AG08395 (cell line): ENCODE data around the gene OR2T34.
"Not testable (repeated sequence)": the region's sequence is repeated elsewhere in the genome, so short reads cannot be mapped to it uniquely, and the experiment has no call there.

Experiments used
- DNase-seq: peaks from one replicate; pipeline ENCODE4 v3.0.0; 2012; ENCODE audit warnings: mixed read lengths, low spot score

The OR2T34 gene, protein sequence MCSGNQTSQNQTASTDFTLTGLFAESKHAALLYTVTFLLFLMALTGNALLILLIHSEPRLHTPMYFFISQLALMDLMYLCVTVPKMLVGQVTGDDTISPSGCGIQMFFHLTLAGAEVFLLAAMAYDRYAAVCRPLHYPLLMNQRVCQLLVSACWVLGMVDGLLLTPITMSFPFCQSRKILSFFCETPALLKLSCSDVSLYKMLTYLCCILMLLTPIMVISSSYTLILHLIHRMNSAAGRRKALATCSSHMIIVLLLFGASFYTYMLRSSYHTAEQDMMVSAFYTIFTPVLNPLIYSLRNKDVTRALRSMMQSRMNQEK

DNA sequence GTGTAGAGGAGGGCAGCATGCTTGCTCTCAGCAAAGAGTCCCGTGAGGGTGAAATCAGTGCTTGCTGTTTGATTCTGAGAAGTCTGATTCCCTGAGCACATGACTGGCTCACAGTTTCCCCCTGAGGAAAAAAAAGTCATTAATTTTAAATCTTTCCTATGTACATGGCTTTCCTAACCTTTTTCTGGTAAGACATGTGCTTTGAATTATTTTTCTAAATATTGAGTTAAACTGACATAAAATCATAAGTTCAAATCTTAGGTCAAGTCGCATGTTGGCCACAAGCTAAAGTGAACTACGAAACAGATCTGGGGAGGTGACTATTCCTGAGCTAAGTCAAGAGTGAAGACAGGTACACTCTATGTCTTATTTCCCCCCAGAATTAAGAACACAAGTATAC is at the start of gene OR2T34:
TSS of gene OR2T34 (minus strand) at position 101 of the 400 bp plus-strand sequence. CDS start at position 101, 0 bp downstream.
- DNase-seq, result not testable (repeated sequence)

DNA sequence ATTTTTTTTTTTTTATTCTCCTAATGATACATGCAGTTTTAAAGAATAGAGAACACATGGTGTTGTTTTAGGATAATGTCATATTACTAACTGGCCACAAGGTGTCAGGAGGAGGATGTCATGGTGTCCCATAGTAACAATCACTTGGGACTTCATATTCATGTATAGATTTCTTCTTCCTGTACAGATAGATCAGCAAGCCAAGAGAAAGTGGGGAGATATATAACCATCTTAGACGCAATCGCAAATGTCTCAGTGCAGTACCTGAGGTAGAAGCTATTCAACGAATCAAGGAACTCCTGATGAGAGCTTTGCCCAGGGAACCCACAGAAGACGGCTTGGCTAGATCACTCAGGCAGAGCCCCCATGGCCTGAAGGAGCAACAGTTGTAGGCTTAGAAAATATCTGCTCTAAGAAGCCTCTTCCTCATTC is 48.0 kb upstream of the OR2T34 start:
- DNase-seq, result peak; percentile 58

DNA sequence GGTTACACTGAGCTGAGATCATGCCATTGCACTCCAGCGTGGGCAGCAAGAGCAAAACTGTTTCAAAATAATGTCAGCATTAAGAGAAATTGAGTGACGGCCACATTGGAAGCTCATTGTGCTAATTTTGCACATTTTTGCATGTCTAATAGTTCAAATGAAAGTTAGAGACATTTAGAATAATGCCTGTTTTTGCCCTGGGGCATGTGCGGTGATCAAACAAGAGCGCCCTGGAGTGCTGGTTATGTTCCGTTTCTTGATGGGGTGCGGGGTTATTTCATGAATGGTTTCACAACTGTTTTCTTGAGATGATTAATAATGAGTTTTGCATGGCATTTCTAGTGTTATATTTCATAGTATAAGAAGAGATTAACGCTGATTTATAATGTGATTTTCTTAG is 47.2 kb upstream of the OR2T34 start:
- DNase-seq, result no peak

DNA sequence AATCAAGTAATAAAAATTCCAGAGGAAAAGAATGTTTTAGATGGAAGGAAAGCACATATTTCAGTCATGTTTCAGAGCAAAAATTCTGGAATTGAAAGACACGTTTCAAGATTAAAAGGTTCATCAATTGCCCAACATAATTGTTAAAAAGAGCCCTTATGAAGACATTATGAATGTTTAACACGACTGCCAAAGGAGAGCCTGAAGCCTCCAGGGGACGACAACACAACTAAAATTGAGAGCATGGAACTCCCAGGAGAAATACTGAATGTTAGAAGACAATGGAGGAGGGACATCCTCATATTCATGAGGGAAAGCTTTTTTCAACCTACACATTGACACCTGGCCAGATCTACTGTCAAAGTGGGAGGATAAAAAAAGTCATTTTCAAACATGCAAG is 44.3 kb upstream of the OR2T34 start:
- peak; percentile 52 for DNase-seq

DNA sequence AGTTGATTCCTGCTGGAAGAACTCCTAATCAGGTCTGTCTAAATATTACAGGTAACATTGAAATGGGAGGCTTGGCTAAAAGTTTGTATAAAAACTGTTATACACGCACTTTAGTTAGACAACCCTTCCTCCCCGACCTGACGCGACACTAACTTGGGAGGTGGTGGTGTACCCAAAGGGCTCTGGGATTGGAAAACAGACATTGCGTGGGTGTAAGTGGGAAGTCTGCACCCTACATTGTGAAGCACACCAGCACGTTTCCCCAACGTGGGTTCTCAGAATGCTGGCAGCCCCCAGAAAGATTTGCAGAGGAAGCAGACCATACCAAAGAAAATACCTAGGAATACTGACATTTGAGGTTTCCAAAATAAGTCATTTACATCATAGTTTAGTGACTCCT is 43.6 kb upstream of the OR2T34 start:
- no peak for DNase-seq

DNA sequence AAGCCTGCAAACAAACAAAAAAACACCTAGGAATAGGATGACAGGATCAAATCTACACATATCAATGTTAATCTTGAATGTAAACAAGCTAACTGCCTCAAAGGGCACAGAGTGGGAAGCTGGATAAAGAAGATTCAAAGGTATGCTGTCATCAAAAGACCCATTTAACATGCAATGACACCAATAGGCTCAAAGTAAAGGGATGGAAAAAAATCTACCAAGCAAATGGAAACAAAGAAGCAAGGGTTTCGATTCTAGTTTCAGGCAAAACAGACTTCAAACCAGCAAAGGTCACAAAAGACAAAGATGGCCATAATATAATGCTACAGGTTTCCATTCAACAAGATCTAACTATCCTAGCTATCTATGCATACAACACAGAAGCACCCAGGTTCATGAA is 39.2 kb upstream of the OR2T34 start:
- DNase-seq, result no peak

DNA sequence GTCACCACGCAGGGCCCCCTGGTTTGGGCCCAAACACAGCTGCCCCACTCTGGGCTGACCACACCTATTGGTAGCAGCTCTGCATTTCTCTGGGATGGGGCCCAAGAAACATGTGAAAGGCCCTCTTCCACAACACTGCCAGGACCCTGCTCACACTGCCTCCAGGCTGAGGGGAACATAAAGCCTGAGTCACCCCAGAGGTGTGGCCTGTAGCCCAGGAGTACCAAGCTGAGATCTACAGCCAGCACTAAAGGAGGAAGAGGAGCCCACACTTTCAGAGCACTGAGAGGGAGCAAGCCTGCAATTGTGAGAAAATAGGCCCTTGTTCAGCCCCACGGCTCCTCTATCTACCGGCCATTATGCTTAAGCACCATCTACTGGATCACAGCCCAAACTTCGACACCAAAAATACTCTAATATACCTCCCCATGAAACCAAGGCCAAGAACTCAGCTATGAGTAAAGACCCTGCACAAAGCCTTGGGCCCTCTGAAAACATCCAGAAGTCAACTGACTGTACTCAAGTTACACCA is 37.4 kb upstream of the OR2T34 start:
- DNase-seq, result no peak

DNA sequence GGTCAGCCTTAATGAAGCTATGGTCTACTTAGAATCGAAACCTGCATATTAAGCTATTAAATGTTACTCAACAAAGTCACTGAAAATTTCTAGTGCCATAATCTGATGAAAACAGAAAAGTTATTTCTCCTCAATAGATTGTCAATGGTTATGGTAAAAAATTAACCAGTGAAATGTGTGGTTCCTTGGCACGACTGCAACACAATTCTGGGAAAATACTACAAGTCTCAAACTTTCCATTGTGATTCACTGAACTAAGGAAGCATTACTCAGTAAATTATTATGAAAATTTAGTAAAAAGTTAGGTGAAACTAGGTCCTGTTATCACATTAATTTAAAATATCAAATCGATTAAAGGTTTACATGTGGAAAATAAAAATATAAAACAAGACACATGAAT is 35.7 kb upstream of the OR2T34 start:
- DNase-seq, result no peak

DNA sequence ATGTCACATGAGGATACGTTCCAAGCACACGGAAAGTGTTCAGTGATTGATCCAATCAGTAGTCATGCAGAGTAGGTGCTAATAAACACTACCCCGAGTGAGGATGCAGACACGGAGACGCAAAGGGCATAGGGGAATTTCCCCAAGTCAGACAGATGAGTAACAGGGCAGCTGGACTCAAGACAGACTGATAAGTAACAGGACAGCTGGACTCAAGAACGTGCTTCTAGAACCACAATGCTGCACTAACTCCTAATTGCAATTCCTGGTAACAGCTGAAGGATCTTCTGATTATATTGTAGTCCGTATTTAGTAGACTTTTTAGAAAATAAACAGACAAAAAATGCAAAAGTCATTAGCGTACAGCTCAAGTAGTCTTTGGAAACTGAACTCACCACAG is 24.8 kb upstream of the OR2T34 start:
- no peak for DNase-seq

DNA sequence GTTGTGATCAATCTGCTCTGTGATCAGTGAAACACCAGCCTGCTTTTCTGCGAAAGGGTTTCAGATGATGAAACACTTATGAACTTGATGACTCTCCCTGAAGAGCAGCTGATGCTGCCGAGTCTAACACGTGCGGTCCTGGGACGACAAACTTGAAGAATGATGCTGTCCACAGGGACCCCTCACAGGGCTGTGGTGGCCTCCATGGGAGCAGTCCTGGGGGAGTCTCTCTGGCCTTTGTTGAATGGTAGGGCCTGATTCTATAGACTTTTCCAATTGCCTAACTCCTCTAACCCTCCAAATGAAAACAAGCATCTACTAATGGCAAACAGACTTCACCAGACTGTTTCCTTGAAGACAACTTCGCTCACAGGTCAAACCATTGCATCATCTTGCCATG is 23.0 kb upstream of the OR2T34 start, which contains the start of gene OR2T10:
TSS of gene OR2T10 (minus strand) at position 112 of the 400 bp plus-strand sequence. CDS start 3,932 bp downstream, outside the sequence.
- no peak for DNase-seq

DNA sequence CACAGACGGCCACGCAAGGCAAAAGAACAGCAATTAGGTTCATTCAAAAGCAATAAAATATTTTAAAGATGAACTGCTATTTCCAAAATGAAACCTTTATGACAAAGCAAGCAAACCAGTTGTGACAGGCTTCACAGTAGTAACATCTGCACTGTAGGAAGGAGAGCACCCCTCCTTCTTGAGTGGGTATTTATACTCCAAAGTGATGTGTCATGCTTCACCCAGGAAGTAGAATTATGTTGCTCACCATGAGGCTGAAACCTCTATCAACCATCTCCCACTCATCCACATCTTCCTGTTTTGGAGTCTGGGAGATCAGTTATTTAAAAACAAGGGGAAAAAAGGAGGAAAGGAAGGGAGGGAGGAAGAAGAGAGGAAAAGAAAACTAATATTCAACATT is 22.1 kb upstream of the OR2T34 start:
- no peak for DNase-seq

DNA sequence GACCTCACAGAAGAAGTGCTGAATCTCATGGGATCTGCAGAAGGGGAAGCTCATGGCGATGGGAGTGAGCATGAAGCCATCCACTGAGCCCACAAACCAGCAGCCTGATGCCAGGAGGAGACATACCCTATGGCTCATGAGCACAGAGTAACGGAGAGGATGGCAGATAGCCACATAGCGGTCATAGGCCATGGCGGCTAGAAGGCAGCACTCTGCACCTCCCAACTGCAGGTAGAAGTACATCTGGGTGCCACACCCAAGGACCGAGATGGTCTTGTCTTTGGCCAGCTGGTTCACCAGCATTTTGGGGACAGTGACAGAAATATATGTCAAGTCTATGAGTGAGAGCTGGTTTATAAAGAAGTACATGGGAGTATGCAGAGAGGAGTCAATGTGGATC is 18.7 kb upstream of the OR2T34 start:
- DNase-seq, result no peak

DNA sequence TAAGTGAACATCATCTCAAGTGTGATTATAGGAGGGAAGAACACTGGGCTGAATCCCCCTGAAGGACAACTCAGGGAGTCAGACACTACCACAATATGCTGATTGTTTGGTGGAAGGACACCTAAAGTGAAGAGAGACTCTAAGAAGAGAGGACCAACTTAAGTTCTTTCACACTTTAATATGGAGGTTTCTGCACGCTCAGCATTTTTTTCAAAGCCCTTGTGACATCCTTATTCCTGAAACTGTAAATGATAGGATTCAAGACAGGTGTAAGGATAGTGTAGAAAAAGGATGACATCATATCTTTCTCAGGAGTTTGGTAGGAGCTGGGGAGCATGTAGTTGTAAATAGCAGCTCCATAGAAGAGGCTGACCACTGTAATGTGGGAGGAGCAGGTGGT is 18.1 kb upstream of the OR2T34 start:
- DNase-seq, result no peak

DNA sequence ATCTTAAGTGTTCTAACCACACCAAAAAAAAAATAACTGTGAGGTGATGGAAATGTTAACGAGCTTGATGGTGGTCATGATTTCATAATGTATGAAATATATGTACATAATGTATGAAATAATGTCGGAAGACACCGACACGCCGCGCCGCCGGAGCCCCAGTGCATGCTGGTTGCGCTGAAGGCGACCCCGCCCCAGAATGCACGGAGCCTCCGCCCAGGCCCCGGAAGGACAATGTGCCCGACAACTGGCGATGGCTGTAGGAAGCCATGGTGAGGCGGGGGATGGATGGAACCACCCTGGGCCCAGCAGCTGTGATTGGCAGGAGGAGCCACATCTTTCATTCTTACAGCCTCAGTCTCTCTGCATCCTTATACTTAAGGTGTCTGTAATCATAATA is 15.5 kb upstream of the OR2T34 start:
- no peak for DNase-seq

DNA sequence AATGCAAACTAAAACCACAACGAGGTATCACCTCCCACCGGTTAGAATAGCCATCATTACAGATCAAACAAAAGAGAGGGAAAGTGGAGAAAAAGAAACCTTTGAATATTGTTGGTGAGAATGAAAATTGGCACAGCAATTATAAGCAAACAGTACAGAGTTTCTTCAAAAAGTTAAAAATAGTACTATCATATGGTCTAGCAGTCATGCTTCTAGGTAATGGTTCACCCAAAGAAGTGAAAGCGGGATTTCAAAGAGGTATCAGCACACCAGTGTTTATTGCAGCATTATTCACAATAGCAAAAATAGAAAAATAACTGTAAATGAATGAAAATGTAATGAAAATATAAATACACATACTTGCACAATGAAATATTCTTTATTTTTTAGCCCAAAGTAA is 14.8 kb upstream of the OR2T34 start:
- DNase-seq, result no peak

DNA sequence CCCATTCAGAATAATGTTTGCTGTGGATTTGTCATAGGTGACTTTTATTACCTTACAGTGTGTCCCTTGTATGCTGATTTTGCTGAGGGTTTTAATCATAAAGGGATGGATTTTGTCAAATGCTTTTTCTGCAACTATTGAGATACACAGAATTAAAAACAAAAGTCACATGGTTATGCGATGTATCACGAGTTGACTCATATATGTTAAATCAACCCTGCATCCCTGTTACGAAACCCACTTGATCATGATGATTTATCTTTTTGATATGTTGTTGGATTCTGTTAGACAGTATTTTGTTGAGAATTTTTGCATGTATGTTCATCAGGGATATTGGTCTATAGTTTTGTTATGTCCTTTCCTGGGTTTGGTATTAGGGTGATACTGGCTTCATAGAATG is 10.7 kb upstream of the OR2T34 start:
- DNase-seq, result no peak

DNA sequence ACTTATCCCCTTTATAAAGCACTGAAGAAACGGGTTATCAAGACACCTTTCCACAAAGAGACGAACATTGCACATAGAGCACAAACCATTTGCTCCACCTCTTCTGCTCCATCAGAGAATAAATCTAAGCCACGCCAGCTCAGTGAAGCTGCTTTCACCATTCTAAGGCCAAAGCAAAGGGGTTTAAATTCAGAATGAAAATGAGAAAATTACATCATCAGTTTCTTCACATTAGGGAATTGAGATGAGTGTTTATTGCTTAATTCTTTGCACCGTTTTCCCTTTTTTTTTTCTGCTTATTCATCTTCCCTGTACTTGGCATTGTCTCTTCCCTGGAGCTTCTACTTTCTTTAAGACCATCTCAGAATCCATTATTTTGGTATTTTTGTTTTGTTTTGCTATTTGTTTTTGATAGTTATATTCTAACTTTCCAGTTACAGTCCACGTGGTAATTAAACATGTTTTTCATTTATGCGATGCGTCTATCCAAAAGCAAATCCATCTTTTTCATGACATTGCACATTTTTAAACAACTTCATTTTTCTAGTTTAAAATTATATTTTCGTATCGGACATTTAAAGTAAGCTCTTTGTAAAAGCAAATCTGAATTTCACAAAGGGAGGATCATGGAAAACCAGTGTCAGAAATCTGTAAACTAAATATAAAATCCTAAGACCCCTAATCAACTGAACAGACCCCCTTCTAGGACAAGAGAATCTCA is 1.9 kb upstream of the OR2T34 start:
- DNase-seq, result no peak

DNA sequence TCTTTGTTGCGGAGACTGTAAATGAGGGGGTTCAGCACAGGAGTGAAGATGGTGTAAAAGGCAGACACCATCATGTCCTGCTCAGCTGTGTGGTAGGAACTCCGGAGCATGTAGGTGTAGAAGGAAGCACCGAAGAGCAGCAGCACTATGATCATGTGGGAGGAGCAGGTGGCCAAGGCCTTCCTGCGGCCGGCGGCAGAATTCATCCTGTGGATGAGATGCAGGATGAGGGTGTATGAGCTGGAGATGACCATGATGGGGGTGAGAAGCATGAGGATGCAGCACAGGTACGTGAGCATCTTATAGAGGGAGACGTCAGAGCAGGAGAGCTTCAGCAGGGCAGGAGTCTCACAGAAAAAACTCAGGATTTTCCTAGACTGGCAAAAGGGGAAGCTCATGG is 701 bp downstream of the OR2T34 start:
- DNase-seq, result not testable (repeated sequence)

DNA sequence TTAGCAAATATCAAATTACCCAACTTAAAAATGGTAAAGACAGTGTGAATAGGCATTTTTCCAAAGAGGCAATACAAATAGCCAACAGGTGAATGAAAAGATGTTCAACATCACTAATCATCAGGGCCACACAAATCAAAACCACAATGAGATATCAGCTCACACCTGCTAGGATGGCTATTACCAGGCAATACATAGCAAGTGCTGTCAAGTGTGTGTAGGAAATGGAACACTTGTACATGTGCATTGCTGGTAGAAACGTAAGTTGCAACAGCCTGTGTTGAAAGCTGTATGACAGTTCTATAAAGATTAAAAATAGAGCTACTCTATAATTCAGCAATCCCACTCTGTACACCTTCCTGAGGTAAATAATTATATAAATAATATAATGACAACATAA is 2.5 kb downstream of the OR2T34 start:
- not testable (repeated sequence) for DNase-seq

DNA sequence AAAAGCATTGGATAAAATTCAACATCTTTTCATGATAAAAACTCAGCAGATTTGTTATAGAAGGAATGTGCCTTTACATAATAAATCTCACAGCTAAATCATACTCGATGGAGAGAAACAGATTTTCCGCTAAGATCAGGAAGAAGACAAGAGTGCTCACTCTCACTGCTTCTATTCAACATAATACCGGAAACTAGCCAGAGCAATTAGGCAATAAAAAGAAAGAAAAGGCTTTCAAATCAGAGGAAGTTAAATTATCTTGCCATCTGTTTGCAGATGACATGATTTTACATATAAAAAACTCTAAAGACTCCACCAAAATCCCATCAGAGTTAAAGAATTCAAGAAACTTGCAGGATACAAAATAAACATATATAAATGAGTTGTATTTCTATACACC is 3.7 kb downstream of the OR2T34 start:
- not testable (repeated sequence) for DNase-seq

DNA sequence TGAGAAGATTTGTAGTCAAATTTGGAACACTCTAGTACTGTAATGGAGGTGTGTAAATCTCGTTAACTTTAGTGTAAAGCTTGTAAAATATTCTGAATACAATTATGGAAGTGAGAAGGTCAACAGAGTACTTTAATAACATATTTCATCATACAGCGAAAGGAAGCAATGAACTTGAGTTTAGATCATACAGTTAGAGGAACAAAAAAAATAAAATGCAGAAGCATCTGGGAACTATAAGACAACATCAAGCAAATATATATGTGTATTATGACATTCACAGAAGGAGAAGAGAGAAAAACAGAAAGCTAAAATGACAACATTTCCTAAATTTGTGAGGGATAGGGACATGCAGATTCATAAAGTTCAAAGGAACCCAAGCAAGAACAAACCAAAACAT is 5.5 kb downstream of the OR2T34 start:
- not testable (repeated sequence) for DNase-seq

DNA sequence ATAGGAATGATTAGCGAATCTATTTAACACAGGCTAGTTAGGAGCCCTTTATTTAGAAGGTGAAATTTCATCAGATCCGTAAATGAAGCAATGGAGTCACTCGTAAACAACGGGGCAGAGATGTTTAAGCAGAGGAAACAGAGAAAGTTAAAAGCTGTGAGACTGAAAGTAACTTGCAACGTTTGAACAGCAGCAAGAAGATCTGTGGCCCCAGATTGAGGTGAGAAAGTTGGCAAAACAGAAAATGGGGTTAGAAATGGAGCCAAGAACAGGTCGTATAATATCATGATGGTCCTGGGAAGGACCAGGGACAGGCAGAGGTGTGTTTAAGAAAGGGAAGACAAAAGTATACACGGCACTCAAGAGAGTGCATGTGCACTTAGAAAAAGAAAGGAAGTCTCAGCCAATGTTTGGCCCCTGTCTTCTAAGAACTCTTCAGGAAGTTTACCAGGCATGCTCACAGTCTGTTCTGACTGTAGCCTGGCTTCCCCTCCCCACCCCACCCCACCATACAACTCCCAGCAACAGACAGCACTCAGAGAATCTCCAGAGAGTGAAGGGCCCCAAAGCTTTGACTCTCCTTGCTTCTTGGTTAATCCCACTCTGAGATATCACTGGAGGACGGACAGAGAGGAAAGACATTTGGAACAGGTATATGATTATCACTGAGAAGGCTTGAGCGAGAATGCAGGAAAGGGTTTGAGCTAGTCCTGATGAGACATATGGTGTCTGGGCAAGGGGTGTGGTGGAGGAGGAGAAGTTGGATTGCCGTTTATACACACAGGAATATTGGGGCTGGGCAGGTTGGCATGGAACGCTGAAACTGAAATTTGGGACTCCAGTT is 8.8 kb downstream of the OR2T34 start:
- DNase-seq, result not testable (repeated sequence)
